Neutrophil (primary cell): Measurements from ENCODE around the gene SPR.

ENCODE experiments used
- H3K27ac ChIP-seq: fragments of 200-600 bp; sonication (generic); 2 replicates; pipeline ENCODE4 v1.5.1; 2016; ENCODE audit warnings: mild to moderate bottlenecking, moderate library complexity
- H3K27me3 ChIP-seq: fragments of 200-600 bp; sonication (generic); 2 replicates; pipeline ENCODE4 v1.6.0; 2016; ENCODE audit warnings: mild to moderate bottlenecking
- H3K36me3 ChIP-seq: fragments of 200-600 bp; sonication (generic); 2 replicates; pipeline ENCODE4 v1.5.1; 2017
- H3K4me1 ChIP-seq, 2 experiments: fragments of 200-600 bp in 1 of 2; sonication (generic) in 1 of 2; 1 replicate in 1 of 2; 2 replicates in 1 of 2; pipeline versions ENCODE4 v1.5.1 to v1.6.1; 2013 to 2016; ENCODE audit warnings: low read depth in 1 of 2, low read length in 1 of 2, mild to moderate bottlenecking in 1 of 2, moderate library complexity in 1 of 2; ENCODE audit not compliant: control insufficient read depth in 1 of 2, insufficient read depth in 1 of 2
- H3K4me3 ChIP-seq, 2 experiments: fragments of 200-600 bp in 1 of 2; sonication (generic) in 1 of 2; 1 replicate in 1 of 2; 2 replicates in 1 of 2; pipeline ENCODE4 v1.5.1; 2013 to 2016; ENCODE audit warnings: low read depth in 1 of 2, low read length in 1 of 2, mild to moderate bottlenecking in 1 of 2, moderate library complexity in 1 of 2
- H3K9me3 ChIP-seq: fragments of 200-600 bp; sonication (generic); 2 replicates; pipeline ENCODE4 v1.5.1; 2016
- CTCF ChIP-seq: fragments of 200-600 bp; sonication (generic); IDR thresholded peaks from 2 replicates; pipeline ENCODE4 v1.5.1; 2016; ENCODE audit warnings: antibody characterized with exemption

The SPR gene

GRCh38 chr2:72933207-72933606 lies 46.0 kb downstream of the SPR start:
- Histone ChIP-seq H3K27ac (no peak overlapping the region), H3K4me3 (no peak overlapping the region), H3K27me3 (peaks cover 67% of the 10 kb centered on the region), H3K36me3 (no peaks in the 10 kb centered on the region), H3K4me1 (no peaks in the 10 kb centered on the region), H3K9me3 (no peaks in the 10 kb centered on the region)
- no peak for TF ChIP-seq CTCF

GRCh38 chr2:72933646-72934151 lies 46.5 kb downstream of the SPR start:
- Histone ChIP-seq H3K27me3 (peaks cover 62% of the 10 kb centered on the region), H3K4me1 (no peaks in the 10 kb centered on the region), H3K36me3 (no peaks in the 10 kb centered on the region)

GRCh38 chr2:72934683-72935610 lies 47.7 kb downstream of the SPR start:
- Histone ChIP-seq H3K36me3 (peaks cover 11% of the 10 kb centered on the region), H3K9me3 (no peaks in the 10 kb centered on the region), H3K27ac (no peak overlapping the region), H3K4me1 (no peaks in the 10 kb centered on the region), H3K4me3 (no peak overlapping the region), H3K27me3 (peaks cover 50% of the 10 kb centered on the region)
- no peak for TF ChIP-seq CTCF

More at GRCh38 chr2:72933646-72934151, 46.5 kb downstream of the SPR start:
- no peak overlapping the region for H3K4me3 ChIP-seq
- no peaks in the 10 kb centered on the region for H3K9me3 ChIP-seq
- no peak overlapping the region for H3K27ac ChIP-seq
- TF ChIP-seq CTCF, result no peak

GRCh38 chr2:72935611-72935957 lies 48.4 kb downstream of the SPR start:
- no peak for TF ChIP-seq CTCF
- H3K9me3 ChIP-seq, result no peaks in the 10 kb centered on the region
- peaks cover 18% of the 10 kb centered on the region for H3K36me3 ChIP-seq
- no peaks in the 10 kb centered on the region for H3K4me1 ChIP-seq
- no peak overlapping the region for H3K4me3 ChIP-seq
- no peak overlapping the region for H3K27ac ChIP-seq
- peaks cover 43% of the 10 kb centered on the region for H3K27me3 ChIP-seq

GRCh38 chr2:72936660-72937355 lies 49.6 kb downstream of the SPR start:
- Histone ChIP-seq H3K27me3 (peaks cover 31% of the 10 kb centered on the region), H3K27ac (no peak overlapping the region), H3K4me1 (no peaks in the 10 kb centered on the region), H3K9me3 (no peaks in the 10 kb centered on the region), H3K4me3 (no peak overlapping the region), H3K36me3 (peaks cover 30% of the 10 kb centered on the region)
- TF ChIP-seq CTCF, result no peak
